H9 (cell line): ENCODE results near the gene FHIP1B. TPM values are rescaled to one million over a fixed set of nuclear protein-coding genes. Genes with fewer than 3 reads are reported as not detected.

Experiments
- DNase-seq: peaks from one replicate; pipeline ENCODE4 v3.0.0-alpha.2; 2017
- H2AFZ ChIP-seq: one replicate; pipeline ENCODE4 v1.6.1; 2013; ENCODE audit warnings: mild to moderate bottlenecking, low read length, control low read depth, moderate library complexity
- H2AK5ac ChIP-seq: 2 replicates; pipeline ENCODE4 v1.6.1; 2013; ENCODE audit warnings: low read length, control low read depth, mixed read lengths; ENCODE audit not compliant: insufficient read length
- H2BK120ac ChIP-seq: one replicate; pipeline ENCODE4 v1.6.1; 2013; ENCODE audit warnings: low read depth, mild to moderate bottlenecking, low read length, control low read depth, inconsistent platforms; ENCODE audit not compliant: poor library complexity, severe bottlenecking
- H2BK12ac ChIP-seq: 2 replicates; pipeline ENCODE4 v1.6.1; 2013; ENCODE audit warnings: low read length, control low read depth, mixed read lengths, low read depth; ENCODE audit not compliant: insufficient read length
- H2BK15ac ChIP-seq: 2 replicates; pipeline ENCODE4 v1.6.1; 2013; ENCODE audit warnings: low read depth, low read length, control low read depth
- H2BK20ac ChIP-seq: one replicate; pipeline ENCODE4 v1.6.1; 2013; ENCODE audit warnings: low read depth, mild to moderate bottlenecking, low read length, control low read depth, inconsistent platforms; ENCODE audit not compliant: poor library complexity, severe bottlenecking
- H2BK5ac ChIP-seq: 2 replicates; pipeline ENCODE4 v1.6.1; 2013; ENCODE audit warnings: low read length, control low read depth, mixed read lengths; ENCODE audit not compliant: insufficient read length
- H3K14ac ChIP-seq: 2 replicates; pipeline ENCODE4 v1.6.1; 2013; ENCODE audit warnings: low read length, control low read depth; ENCODE audit not compliant: insufficient read depth
- H3K18ac ChIP-seq: 2 replicates; pipeline ENCODE4 v1.6.1; 2013; ENCODE audit warnings: low read depth, mild to moderate bottlenecking, mixed read lengths, low read length, control low read depth; ENCODE audit not compliant: insufficient read length
- H3K23ac ChIP-seq: 2 replicates; pipeline ENCODE4 v1.6.1; 2013; ENCODE audit warnings: low read length, control low read depth, mixed read lengths, low read depth; ENCODE audit not compliant: insufficient read length
- H3K23me2 ChIP-seq: 2 replicates; pipeline ENCODE4 v1.6.1; 2013; ENCODE audit warnings: low read depth, mild to moderate bottlenecking, mixed read lengths, low read length, control low read depth; ENCODE audit not compliant: insufficient read length, poor library complexity, severe bottlenecking
- H3K27ac ChIP-seq: 2 replicates; pipeline ENCODE4 v1.5.1; 2013; ENCODE audit warnings: low read length, control low read depth, mixed read lengths, low read depth; ENCODE audit not compliant: insufficient read length
- H3K27me3 ChIP-seq: 2 replicates; pipeline ENCODE4 v1.6.1; 2013; ENCODE audit warnings: low read length, control low read depth, inconsistent platforms; ENCODE audit not compliant: insufficient read depth
- H3K4ac ChIP-seq: 2 replicates; pipeline ENCODE4 v1.6.1; 2013; ENCODE audit warnings: low read depth, mild to moderate bottlenecking, control low read depth, inconsistent platforms, low read length, moderate library complexity
- H3K4me1 ChIP-seq: 2 replicates; pipeline ENCODE4 v1.6.1; 2013; ENCODE audit warnings: low read length, control low read depth, inconsistent platforms; ENCODE audit not compliant: insufficient read depth
- H3K4me2 ChIP-seq: 2 replicates; pipeline ENCODE4 v1.6.1; 2013; ENCODE audit warnings: low read length, control low read depth, mixed read lengths; ENCODE audit not compliant: insufficient read length, insufficient read depth
- H3K56ac ChIP-seq: 2 replicates; pipeline ENCODE4 v1.6.1; 2013; ENCODE audit warnings: low read depth, mild to moderate bottlenecking, mixed read lengths, low read length, control low read depth; ENCODE audit not compliant: insufficient read length
- H3K79me1 ChIP-seq: 2 replicates; pipeline ENCODE4 v1.6.1; 2013; ENCODE audit warnings: low read depth, mild to moderate bottlenecking, moderate library complexity, low read length, control low read depth, inconsistent platforms; ENCODE audit not compliant: insufficient read depth, poor library complexity, severe bottlenecking
- H3K79me2 ChIP-seq: 2 replicates; pipeline ENCODE4 v1.6.1; 2013; ENCODE audit warnings: low read length, control low read depth, inconsistent platforms; ENCODE audit not compliant: insufficient read depth
- H3K9ac ChIP-seq: 2 replicates; pipeline ENCODE4 v1.6.1; 2013; ENCODE audit warnings: low read length, control low read depth, mixed read lengths; ENCODE audit not compliant: insufficient read length; ENCODE audit errors: extremely low read depth
- H3K9me3 ChIP-seq: one replicate; pipeline ENCODE4 v1.6.1; 2013; ENCODE audit warnings: low read depth, low read length, inconsistent platforms; ENCODE audit not compliant: control insufficient read depth
- H3T11ph ChIP-seq: one replicate; pipeline ENCODE4 v1.6.1; 2013; ENCODE audit warnings: mild to moderate bottlenecking, low read length, control low read depth, inconsistent platforms
- H4K20me1 ChIP-seq: one replicate; pipeline ENCODE4 v1.6.1; 2013; ENCODE audit not compliant: control insufficient read depth, insufficient read length, insufficient read depth
- H4K5ac ChIP-seq: 2 replicates; pipeline ENCODE4 v1.6.1; 2013; ENCODE audit warnings: low read depth, mild to moderate bottlenecking, mixed read lengths, low read length, control low read depth; ENCODE audit not compliant: insufficient read length
- H4K8ac ChIP-seq: replicated peaks from 2 replicates; pipeline ENCODE4 v1.6.1; 2013; ENCODE audit warnings: low read length, control low read depth, mixed read lengths, low read depth; ENCODE audit not compliant: insufficient read length
- H4K91ac ChIP-seq: 2 replicates; pipeline ENCODE4 v1.6.1; 2013; ENCODE audit warnings: low read depth, mild to moderate bottlenecking, moderate library complexity, mixed read lengths, low read length, control low read depth; ENCODE audit not compliant: insufficient read length
- H3K27ac Mint-ChIP-seq, 3 experiments: 2 replicates in 2 of 3; 3 replicates in 1 of 3; pipeline ENCODE4 v1.8.0; 2020 to 2021; ENCODE audit warnings: mixed read lengths in 3 of 3, mild to moderate bottlenecking in 1 of 3, moderate library complexity in 1 of 3
- H3K27me3 Mint-ChIP-seq: 2 replicates; pipeline ENCODE4 v1.8.0; 2021; ENCODE audit warnings: low read depth, mild to moderate bottlenecking, moderate library complexity, mixed read lengths
- H3K36me3 Mint-ChIP-seq, 3 experiments: 2 replicates in 2 of 3; 3 replicates in 1 of 3; pipeline ENCODE4 v1.8.0; 2020 to 2021; ENCODE audit warnings: low read depth in 3 of 3, mixed read lengths in 3 of 3; ENCODE audit not compliant: insufficient read depth in 1 of 3
- H3K4me1 Mint-ChIP-seq, 2 experiments: 2 replicates each; pipeline ENCODE4 v1.8.0; 2020; ENCODE audit warnings: mixed read lengths in 2 of 2
- H3K4me3 Mint-ChIP-seq, 2 experiments: 2 replicates in 1 of 2; 3 replicates in 1 of 2; pipeline ENCODE4 v1.8.0; 2020 to 2021; ENCODE audit warnings: mild to moderate bottlenecking in 2 of 2, mixed read lengths in 2 of 2, moderate library complexity in 1 of 2
- H3K9me3 Mint-ChIP-seq, 2 experiments: 2 replicates in 1 of 2; 3 replicates in 1 of 2; pipeline ENCODE4 v1.8.0; 2020; ENCODE audit warnings: mild to moderate bottlenecking in 2 of 2, mixed read lengths in 2 of 2, moderate library complexity in 1 of 2
- WGBS: extraction: QIAGEN DNeasy Blood & Tissue Kit; methylation state at CpG from one replicate; pipeline ENCODE4 v1.1.7; 2013; ENCODE audit warnings: missing lambda C conversion rate, low lambda C conversion rate, mixed read lengths; ENCODE audit not compliant: insufficient read length; ENCODE audit errors: extremely low coverage; 5-methylcytosine and 5-hydroxymethylcytosine counted together
- total RNA-seq: library from RNA; stranded (reverse); gene quantifications from 2 replicates; pipeline ENCODE4 v1.2.1, GENCODE V29; 2021
- TF ChIP-seq, protein P1 (sequence below): fragments of 200-600 bp; sonication (generic); conservative IDR thresholded peaks from 3 replicates; pipeline ENCODE4 v1.8.0; 2021; ENCODE audit warnings: antibody characterized with exemption, mild to moderate bottlenecking

Gene FHIP1B
- total RNA-seq, 1 experiment from 2014 or later: 28.5 TPM

DNA sequence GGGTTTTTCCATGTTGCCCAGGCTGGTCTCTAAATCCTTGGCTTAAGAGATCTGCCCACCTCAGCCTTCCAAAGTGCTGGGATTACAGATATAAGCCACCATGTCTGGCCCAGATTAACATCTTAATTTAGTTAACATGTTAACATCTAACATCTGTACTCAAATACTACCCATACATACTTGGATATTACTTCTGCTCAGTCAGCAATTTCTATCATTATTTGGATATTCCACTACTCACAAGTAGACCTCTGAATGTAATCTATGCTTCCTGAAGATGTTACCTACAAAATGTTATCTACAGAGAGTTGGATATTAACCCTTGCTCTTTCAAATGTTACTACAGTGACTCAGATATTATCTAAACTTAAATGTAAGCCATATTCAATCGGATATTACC is 29.2 kb upstream of the FHIP1B start:
- TF ChIP-seq, protein P1, sequence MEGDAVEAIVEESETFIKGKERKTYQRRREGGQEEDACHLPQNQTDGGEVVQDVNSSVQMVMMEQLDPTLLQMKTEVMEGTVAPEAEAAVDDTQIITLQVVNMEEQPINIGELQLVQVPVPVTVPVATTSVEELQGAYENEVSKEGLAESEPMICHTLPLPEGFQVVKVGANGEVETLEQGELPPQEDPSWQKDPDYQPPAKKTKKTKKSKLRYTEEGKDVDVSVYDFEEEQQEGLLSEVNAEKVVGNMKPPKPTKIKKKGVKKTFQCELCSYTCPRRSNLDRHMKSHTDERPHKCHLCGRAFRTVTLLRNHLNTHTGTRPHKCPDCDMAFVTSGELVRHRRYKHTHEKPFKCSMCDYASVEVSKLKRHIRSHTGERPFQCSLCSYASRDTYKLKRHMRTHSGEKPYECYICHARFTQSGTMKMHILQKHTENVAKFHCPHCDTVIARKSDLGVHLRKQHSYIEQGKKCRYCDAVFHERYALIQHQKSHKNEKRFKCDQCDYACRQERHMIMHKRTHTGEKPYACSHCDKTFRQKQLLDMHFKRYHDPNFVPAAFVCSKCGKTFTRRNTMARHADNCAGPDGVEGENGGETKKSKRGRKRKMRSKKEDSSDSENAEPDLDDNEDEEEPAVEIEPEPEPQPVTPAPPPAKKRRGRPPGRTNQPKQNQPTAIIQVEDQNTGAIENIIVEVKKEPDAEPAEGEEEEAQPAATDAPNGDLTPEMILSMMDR: no peak
- H3K27me3 ChIP-seq: peaks cover 16% of the 10 kb centered on the region; the same call in 1 of the 2 replicates
- Mint-ChIP-seq H3K4me3 (no peak overlapping the region), H3K27me3 (peaks cover 6% of the 10 kb centered on the region), H3K36me3 (peaks cover 0 to 14% (median 8%) of the 10 kb centered on the region in 3 experiments; a peak in 3 of 7 replicates), H3K27ac (no peak overlapping the region), H3K9me3 (no peaks in the 10 kb centered on the region), H3K4me1 (peaks cover 8% of the 10 kb centered on the region in 2 experiments)
- H2BK20ac ChIP-seq: no peak overlapping the region
- H3K27ac ChIP-seq: no peak overlapping the region
- H3K9me3 ChIP-seq: no peaks in the 10 kb centered on the region
- no peak overlapping the region for H4K8ac ChIP-seq
- H3K79me2 ChIP-seq: no peaks in the 10 kb centered on the region
- no CpG with 5 or more reads among the region's 1 CpG for WGBS
- no peaks in the 10 kb centered on the region for H3K79me1 ChIP-seq
- no peak for DNase-seq
- H3K4me2 ChIP-seq: no peak overlapping the region
- no peak overlapping the region for H2AFZ ChIP-seq
- no peak overlapping the region for H2BK5ac ChIP-seq
- H4K20me1 ChIP-seq: no peaks in the 10 kb centered on the region
- H3K4me1 ChIP-seq: no peaks in the 10 kb centered on the region
- H2BK15ac ChIP-seq: no peak overlapping the region
- H3K14ac ChIP-seq: no peak overlapping the region
- no peak overlapping the region for H3K23ac ChIP-seq
- no peak overlapping the region for H3K56ac ChIP-seq
- H2AK5ac ChIP-seq: no peak overlapping the region
- H2BK12ac ChIP-seq: no peak overlapping the region
- H3T11ph ChIP-seq: no peak overlapping the region
- no peak overlapping the region for H2BK120ac ChIP-seq
- H4K5ac ChIP-seq: no peak overlapping the region
- H3K23me2 ChIP-seq: peaks cover 11% of the 10 kb centered on the region
- H4K91ac ChIP-seq: no peak overlapping the region
- no peak overlapping the region for H3K18ac ChIP-seq
- no peak overlapping the region for H3K9ac ChIP-seq
- no peak overlapping the region for H3K4ac ChIP-seq
